CD1c-positive myeloid dendritic cell (primary cell): Measurements from ENCODE around the gene LYZL6.
A peak's percentile ranks its signal among the peaks of the same experiment; 100 is the strongest.
"Not testable (repeated sequence)": the region's sequence is repeated elsewhere in the genome, so short reads cannot be mapped to it uniquely, and the experiment has no call there.

ENCODE experiments used
- DNase-seq: peaks from one replicate; pipeline ENCODE4 v3.0.0-alpha.2; 2016; ENCODE audit errors: extremely low spot score

Gene LYZL6

DNA sequence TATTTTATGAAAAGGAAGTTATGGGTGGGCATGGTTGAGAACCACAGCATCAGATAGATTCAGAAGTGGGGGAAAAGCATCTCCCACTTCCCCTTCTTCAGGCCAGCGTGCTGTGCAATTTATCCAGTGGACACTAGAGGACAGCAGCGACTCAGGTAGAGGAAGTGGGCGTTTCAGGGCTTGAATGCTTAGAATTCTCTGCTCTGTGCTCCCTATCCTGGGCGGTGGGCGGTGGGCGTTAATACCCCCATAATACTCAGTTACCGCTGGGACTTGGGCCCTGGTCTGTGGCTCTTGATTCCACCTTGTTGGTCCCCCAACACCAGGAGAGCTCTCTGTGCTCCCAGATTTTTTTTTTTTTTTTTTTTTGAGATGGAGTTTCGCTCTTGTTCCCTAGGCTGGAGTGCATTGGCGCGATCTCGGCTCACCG, 3.7 kb upstream of the LYZL6 start:
- peak; percentile 76 for DNase-seq

DNA sequence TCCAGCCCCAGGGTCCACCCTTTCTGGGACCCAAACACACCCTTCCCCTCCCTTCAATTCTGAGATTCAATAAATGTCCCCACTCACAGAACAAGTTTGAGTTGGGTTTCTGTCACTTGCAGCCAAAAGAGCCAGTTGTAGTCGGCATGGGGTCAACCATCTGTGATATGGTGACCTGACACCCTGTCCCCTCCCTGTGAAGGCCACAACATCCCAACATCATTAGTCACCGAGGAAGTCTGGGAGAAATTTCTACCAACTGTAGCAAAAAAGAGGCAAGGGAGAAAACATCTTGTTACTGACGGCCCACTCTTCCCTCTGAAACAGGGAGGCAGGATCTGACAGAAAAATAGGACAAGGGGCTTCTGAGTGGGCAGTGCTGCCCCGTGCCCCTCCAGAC, 638 bp upstream of the LYZL6 start:
- DNase-seq = no peak

DNA sequence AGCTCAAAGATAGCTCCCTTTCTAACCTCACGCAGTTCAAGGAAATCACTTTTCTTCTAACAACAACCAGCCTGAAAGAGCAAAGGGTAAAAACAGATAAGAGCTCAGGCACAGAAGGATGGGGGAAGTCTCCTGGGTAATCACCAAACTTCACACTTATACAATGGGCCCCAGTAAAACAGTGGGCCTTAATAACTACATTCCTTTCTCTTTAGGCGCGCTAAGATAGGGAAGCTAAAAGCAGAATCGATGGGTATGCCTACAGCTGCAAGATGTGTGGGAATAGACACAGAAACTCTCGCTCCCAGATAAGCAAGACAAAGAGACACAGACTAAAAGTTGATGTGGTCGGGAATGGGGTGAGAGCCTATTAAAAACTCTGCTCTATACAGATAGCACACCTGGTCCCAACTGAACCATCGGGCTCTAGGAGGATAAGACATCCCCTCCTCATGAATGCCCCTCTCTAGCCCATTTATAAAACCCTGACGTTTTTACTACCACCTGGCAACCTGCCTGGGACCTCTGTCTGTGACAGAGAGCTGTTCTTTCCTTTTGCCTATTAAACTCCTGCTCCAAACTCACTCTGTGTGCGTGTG, 826 bp downstream of the LYZL6 start:
- no peak for DNase-seq

DNA sequence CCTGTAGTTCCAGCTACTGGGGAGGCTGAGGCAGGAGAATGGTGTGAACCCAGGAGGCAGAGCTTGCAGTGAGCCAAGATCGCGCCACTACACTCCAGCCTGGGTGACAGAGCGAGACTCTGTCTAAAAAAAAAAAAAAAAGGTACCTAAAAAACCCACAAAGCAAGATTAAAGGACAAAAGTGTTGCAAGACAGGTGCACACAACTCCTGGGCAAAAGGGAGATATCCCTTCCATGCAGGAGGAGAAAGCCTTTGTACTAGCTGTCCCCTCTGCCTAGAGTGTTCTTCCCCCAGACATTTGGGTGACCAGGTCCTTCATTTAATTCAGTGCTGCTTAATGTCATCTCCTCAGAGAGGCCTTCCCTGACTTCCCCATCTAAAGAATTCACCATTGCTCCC, 5.0 kb downstream of the LYZL6 start:
- DNase-seq = not testable (repeated sequence)

DNA sequence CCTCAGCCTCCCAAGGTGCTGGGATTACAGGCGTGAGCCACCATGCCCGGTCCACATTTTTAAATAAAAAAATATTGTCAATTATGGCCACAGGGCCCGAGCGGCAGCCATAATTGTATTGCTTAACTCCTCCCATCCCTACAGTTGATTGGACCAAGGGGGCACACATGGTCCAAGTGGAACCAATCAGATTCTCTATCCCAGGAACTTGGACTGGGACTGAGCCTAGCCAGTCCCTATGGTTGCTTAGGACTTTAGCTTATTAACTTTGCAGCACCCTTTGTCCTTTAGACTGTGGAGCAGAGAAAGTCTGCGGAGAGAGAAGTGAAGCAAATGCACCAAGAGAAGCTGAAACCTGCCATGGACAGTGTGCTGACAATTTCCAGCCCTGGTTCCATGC, 7.5 kb downstream of the LYZL6 start:
- no peak for DNase-seq

DNA sequence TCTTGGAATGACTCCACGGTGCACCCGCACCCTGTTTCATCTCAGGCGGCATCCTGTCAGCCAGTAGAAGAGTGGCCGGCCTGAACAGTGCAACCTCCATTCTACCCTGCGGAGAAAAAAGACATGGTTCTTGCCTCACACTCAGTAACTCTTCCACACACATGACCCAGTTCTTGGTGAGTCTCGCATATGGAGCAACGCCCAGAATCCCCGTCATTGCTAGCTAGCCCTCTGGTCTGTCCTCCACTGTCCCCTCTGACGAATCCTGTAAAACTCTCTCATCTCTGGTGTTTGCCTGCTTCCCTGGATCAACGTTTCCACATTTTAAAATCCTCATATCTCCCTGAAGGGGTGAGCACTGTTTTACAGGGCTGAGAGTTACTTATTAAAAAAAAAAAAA, 8.8 kb downstream of the LYZL6 start:
- DNase-seq = no peak

DNA sequence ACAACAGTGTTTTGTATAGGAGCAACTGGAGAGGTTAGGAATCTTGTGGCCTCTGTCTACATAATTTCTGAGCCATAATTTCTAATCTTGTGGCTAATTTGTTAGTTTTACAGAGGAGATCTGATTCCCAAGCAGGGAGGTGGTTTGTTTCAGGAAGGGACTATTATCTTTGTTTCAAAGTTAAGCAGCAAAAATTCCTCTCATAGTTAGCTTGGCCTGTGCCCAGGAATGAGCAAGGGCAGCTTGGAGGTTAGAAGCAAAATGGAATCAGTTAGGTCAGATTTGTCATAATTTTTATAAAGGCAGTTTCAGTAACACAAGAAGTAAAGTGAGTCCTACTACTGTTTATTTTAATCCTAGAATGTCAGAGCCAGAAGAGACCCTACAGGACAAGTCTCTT, 10.9 kb downstream of the LYZL6 start:
- no peak for DNase-seq

DNA sequence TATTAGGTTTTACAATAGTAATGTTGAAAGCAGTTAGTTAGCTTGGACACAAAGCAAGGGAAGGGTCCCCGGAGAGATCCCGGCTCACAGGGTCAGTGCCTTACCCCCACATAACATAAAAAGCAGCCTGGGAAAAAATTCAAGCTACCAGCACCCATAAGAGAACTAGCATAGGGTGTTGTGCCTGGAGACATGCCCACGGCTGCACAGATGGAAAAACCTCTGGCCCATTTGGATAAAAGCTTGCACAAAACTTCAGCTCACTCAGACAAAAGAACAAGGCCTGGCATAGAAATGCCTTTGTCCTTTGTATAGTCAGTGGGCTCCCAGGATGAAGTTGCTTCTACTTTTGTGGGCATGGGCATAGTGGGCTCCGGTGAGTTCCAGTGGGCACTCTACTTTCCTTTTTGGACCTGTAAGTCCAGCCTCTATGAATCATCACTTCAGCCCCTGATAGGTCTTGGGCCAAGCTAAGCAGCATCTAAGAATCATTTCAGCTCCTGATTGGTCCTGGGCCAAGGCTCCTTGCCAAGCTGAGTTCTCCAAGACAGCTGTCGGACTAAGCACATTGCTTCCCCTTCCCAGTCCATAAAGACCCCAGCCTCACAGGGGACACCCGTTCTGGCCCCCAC, 11.6 kb downstream of the LYZL6 start:
- DNase-seq = no peak

DNA sequence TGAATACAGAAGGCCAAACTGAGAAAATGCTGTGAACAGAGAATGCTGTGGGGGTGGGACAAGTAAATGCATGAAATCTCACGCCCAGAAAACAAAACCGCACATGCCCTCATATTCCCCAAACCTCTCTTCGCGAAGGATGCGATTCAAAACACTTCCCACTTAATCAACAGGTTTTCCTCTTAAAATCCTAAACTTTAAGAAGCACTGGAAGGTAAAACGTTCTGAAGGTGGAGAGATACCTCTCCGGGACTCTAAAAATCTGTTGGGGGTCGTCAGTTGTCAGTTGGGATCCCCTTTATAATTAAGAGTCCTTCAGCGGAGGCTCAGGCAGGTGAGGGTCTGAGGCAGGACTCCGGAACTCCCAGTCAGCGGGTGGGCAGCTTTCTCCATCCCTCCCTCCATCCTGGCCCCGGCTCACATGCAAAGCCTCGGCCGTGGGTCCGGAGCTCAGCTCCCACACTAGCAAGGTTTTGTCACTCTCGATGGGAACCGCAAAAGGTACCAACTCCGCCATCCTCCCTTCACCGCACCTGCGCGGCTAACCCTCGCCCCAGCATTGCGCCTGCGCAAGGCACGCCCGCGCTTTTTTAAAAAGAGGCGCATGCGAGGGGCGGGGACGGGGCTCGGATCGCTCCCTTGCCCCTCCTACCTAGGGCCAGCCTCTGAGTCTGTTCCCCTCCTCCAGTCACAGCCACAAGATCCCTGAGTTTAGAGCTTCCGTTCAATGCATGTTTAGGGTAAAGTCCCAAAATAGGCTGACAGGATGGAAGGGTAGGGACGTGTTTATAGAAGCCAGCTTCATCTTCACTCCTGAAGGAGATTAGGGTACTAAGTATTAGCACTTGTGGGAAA, 13.1 kb downstream of the LYZL6 start, which contains the start of gene RDM1:
TSS of gene RDM1 (minus strand) at position 563 of the 855 bp plus-strand sequence. CDS start at position 517, 46 bp downstream.
- DNase-seq = peak; percentile 73

DNA sequence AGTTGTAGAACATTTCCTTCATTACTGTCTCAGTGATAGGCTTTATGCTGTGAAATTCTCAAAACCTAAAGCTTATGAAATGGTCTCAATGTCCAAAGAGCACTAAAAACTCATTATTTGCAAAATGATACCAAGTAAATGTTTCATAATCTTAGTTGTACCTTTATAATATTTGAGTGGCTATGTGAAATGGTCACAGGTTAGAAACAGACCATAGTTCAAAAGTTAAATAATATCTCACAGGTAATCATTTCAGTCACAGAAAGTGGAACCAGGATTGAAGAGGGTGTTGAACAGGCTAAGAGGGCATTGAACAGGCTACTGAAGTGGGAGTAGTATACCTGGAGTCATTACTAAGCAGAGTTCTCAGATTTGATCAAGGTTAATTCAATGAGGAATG, 15.8 kb downstream of the LYZL6 start:
- no peak for DNase-seq

DNA sequence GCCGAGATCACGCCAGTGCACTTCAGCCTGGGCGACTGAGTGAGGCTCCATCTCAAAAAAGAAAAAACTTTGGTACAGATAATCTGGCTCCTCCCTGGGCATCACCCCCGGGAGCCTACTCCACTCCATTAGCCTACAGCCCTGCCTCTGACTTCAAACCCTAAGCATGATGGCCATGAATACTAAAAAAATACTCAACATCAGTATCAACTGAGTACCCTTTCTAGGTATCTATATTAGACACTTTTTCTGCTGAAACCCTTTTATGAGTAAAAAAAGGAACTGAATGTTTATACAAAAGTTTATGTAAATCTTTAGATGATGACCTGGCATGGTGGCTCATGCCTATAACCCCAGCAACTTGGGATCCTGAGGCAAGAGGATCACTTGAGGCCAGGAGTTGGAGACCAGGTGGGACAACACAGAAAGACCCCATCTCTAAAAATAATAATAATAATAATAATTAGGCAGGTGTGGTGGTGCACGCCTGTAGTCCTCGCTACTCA, 19.9 kb downstream of the LYZL6 start:
- no peak for DNase-seq

DNA sequence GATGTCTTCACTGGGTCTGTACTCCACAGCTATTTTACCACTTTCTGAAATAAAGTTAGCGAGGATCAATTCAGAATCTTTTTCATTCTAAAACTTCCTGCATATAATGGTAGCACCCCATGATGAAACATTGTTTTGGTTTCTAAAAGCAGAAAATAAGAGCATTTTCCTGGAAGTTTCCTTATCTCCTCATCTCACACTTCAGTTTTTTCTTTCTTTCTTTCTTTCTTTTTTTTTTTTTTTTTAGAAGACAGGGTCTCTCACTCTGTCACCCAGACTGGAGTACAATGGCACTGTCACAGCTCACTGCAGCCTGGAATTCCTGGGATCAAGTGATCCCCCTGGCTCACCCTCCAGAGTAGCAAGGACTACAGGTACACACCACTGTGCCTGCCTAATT, 23.3 kb downstream of the LYZL6 start:
- DNase-seq = no peak

DNA sequence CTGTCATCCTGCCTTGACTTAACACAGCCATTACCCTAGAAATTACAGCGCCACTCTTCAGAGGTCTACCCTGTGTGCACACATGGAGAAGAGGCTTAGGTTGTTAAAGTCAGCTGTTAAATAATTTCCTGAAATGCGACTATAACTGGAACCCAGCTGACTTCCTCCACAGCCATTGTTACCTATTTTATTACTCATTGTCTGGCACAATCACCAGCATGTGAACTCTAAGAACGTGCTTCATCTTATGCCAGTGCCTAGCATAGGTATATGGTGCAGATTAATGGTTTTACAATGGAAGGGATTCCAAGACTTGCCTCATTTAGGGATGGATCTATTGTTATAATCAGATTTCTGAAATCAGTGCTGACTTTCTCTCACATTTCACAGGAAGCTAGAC, 24.8 kb downstream of the LYZL6 start:
- no peak for DNase-seq

DNA sequence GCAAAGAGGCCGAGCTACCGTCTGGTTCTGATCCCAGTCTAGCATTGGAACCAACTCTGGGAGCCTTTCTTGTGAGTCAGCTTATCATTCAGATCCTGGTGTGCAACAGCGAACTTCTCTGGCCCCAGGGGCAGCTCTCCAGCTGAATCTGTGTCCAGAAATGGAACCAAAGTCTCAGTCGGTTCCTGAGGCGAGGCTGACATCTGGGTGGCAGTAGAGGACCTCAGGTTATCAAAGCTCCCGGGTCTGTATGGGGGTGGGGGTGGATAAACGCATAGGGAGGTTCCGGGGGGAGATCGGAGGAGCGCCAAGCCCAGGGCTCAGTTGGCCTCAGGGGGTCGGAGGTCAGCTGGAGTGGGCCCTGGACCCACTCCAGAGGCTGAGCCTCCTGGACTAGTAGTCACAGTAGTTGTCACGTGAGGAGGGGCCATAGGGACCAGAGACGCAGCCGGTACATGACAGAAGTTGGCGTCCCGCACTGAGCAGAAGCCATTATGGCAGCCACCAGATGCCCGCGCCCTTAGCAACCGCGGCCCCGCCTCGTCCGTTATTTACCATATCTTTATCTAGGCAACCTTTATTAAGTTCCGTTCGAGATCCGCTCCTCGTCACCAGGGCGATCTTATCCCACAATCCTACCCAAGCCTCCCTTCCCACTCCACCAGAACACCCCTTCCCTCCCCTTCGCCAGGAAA, 25.8 kb downstream of the LYZL6 start:
- DNase-seq = no peak

DNA sequence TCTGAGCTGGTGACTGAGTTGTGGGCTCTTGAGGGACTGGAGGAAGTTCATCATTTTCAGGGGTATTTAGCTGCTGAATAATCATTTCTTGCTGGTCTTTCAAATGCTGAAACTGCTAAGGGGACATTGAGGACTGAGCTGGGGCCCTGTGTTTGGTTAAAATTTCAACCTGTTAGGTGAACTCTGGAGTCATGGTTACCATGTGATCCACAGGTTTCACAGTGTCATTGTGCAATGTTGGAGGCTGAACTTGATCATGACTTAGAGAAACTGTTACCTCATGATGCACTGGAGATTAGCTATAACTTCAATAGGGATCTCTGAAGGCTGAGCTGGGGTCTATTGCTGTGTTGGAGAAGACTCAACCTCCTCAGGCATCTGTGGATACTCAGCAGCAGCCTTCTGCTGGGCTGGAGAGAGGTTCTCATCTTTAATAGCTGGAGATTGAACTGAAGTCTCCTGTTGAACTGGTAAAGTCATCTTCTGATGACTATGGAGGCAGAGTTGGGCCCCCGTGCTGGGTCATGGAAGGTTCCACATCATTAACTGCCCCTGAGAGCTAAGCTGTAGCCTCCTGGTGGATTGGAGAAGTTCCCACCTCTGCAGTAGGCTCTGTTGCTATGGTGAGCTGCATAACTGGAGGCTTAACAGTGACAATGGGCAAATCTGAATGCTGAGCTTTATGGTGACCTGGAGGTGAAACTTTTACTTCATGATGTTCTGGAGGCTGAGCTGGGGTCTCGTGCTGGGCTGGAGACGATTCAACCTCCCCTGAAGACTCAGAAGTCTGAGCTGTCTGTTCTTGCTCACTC, 28.2 kb downstream of the LYZL6 start:
- no peak for DNase-seq

DNA sequence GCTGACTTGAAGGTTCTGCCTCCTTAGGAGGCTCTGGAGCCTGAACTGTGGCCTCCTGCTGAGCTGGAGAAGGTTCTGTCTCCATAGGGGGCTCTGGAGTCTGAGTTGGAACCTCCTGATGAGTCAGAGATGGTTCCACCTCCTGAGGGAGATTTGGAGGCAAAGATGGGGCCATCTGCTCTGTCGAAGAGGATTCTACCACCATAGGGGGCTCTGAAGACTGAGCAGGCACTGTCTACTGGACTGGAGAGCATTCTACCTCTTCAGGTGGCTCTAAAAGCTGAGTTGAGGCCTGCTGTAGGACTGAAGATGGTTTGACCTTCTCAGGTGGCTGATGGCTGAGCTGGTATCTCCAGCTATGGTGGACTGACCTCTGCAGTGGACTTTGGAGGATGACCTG, 29.2 kb downstream of the LYZL6 start:
- DNase-seq = no peak

DNA sequence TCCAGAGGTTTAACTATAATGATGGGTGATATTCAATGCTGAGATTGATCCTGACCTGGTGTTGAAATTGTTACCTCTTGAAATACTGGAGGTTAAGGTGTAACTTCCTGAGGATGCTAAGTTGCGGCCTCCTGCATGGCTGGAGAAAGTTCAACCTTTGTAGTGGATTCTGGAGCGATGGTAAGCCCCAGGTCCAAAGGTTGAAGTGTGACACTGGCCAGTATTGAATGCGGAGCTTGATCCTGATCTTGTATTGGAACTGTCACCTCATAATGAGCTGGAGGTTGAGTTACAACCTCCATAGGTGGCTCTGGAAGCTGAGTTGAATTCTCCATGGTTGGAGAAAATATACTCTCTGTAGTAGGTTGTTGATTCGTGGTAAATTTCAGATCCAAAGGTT, 29.9 kb downstream of the LYZL6 start:
- no peak for DNase-seq

DNA sequence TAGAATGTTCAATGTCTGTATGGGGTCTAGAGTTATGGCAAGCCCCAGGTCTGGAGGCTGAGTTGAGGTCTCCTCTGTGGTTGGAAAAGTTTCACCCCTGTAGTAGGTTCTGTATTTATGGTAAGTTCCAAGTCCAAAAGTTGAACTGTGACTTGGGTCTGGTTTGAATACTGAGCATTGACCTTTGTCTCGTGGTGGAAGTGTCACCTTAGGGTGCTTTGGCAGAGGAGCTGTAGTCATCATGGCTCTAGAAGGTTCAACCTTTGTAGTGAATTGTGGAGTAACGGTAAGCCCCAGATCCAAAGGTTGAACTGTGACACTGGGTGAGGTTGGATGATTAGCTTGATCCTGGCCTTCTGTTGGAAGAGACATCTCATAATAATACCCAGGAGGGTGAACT, 30.6 kb downstream of the LYZL6 start:
- no peak for DNase-seq

DNA sequence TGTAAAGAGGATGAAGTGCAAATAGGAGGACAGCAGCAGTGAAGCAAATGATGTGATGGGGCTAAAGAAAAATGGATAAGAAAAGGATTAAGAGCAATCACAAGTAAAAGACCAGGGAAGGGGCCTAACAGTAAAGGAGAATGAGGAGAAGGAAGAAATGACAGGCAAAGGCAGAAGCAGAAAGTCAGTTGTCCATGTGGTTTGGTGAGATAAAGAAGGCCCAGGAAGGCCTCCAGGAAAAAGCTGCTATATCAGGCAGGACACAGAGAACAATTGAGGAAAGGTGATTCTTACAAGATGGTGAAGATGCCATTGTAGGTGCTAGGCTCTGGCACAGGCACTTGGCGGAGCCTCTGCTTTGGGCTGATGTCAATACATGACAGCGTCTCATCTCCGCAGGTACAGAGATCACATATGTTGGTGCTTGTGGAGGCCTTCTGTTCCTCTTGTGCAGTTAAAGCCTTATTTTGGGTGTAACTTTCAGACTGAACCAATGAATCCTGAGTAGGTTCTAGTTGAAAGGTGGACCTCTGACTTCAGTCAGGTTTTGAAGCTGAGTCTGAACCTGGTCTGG, 31.1 kb downstream of the LYZL6 start:
- no peak for DNase-seq

DNA sequence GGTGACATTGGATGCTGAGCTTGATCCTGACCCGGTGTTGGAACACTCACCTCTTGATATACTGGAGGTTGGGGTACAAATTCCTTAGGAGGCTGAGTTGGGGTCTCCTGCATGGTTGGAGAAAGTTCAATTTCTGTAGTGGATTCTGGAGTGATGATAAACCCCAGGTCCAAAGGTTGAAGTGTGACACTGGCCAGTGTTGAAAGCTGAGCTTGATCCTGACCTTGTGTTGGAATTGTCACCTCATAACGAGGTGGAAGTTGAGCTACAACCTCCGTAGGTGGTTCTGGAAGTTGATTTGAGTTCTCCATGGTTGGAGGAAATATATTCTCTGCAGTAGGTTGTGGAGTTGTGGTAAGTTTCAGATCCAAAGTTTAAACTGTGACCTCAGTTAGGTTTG, 34.1 kb downstream of the LYZL6 start:
- no peak for DNase-seq

DNA sequence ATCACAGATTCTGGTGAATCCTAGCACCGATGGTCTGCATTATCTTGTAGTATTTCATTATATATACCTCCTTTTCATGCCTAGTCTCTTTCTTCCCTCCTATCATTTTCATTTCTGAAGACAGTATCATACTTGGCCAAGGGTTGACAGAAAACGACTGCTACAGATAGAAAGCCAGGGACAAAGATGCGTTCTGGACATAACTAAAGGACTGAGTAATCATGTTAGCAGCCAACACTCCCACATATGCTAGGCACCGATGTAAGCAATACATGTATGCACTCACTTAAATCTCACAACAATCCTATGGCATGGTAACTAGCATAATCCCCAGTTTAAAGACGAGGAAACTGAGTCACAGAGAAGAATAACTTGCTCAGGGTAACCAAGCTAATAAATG, 35.8 kb downstream of the LYZL6 start:
- DNase-seq = no peak
